Left ventricle myocardium inferior (tissue), 1 donor: Measurements from ENCODE around the gene PAQR6. TPM values are rescaled to one million over a fixed set of nuclear protein-coding genes. Genes with fewer than 3 reads are reported as not detected.

ENCODE experiments used
- DNase-seq: peaks from one replicate; pipeline ENCODE4 v3.0.0-alpha.2; 2020
- H3K27ac ChIP-seq: fragments of 200-600 bp; replicated peaks from 2 replicates; pipeline ENCODE4 v1.8.0; 2021
- H3K27me3 ChIP-seq: fragments of 200-600 bp; 2 replicates; pipeline ENCODE4 v1.8.0; 2021; ENCODE audit warnings: low read depth
- H3K36me3 ChIP-seq: fragments of 200-600 bp; 2 replicates; pipeline ENCODE4 v1.8.0; 2021
- H3K4me1 ChIP-seq: fragments of 200-600 bp; 2 replicates; pipeline ENCODE4 v1.8.0; 2021
- H3K4me3 ChIP-seq: fragments of 200-600 bp; 2 replicates; pipeline ENCODE4 v1.8.0; 2021; ENCODE audit warnings: mild to moderate bottlenecking, moderate library complexity
- H3K9me3 ChIP-seq: fragments of 200-600 bp; replicated peaks from 2 replicates; pipeline ENCODE4 v1.8.0; 2021
- intact Hi-C: fragments of 100-400 bp; cut with micrococcal nuclease; formaldehyde crosslinking; loops from one replicate; pipeline ENCODE4 v1.11.0; 2022
- total RNA-seq: library from RNA; stranded (reverse); fragmentation: NEBNext Ultra II Directional; extraction: Animal tissue kit (Norgen Biotek cat#: 25700); gene quantifications from one replicate; pipeline ENCODE4 v1.2.1, GENCODE V29; 2021
- TF ChIP-seq, protein P1 (sequence below): fragments of 200-600 bp; IDR thresholded peaks from 2 replicates; pipeline ENCODE4 v1.8.0; 2021; ENCODE audit warnings: antibody characterized with exemption, mild to moderate bottlenecking, borderline replicate concordance
- donor health status: DM: no; HTN: yes; CAD: no; lungs with severe emphysema.

Gene PAQR6
- total RNA-seq, 1 donor from 2014 or later: 0.47 TPM

DNA sequence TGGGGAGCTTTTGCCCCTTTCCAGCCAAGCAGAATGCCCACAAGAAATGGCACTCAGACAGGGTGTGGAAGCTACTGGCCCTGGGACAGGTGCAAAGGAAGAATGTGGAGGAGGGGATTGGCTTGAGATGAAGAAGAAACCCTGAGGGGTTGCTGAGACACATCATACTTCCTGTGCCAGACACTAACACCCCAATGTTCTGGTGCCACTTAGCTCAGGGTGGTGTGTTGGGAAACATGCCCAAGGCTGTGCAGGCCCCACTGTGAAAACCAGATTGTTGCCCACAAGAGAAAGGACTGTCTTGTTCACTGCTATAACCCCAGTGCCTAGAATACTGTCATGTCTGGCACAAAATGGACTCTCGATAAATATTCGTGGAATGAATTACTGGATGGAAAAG lies 9.9 kb upstream of the PAQR6 start:
- H3K4me1 ChIP-seq: peaks cover 4% of the 10 kb centered on the region
- no peaks in the 10 kb centered on the region for H3K27me3 ChIP-seq
- no peak overlapping the region for H3K27ac ChIP-seq
- H3K9me3 ChIP-seq: no peaks in the 10 kb centered on the region
- no peak for DNase-seq
- no peak overlapping the region for H3K4me3 ChIP-seq
- TF ChIP-seq, protein P1, sequence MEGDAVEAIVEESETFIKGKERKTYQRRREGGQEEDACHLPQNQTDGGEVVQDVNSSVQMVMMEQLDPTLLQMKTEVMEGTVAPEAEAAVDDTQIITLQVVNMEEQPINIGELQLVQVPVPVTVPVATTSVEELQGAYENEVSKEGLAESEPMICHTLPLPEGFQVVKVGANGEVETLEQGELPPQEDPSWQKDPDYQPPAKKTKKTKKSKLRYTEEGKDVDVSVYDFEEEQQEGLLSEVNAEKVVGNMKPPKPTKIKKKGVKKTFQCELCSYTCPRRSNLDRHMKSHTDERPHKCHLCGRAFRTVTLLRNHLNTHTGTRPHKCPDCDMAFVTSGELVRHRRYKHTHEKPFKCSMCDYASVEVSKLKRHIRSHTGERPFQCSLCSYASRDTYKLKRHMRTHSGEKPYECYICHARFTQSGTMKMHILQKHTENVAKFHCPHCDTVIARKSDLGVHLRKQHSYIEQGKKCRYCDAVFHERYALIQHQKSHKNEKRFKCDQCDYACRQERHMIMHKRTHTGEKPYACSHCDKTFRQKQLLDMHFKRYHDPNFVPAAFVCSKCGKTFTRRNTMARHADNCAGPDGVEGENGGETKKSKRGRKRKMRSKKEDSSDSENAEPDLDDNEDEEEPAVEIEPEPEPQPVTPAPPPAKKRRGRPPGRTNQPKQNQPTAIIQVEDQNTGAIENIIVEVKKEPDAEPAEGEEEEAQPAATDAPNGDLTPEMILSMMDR: no peak
- peaks cover 99% of the 10 kb centered on the region for H3K36me3 ChIP-seq
- intact Hi-C loops: no loop called here

GRCh38 chr1:156253634-156254033 lies 5.8 kb upstream of the PAQR6 start:
- DNase-seq: no peak
- intact Hi-C loops: no loop called here
- peaks cover 36% of the 10 kb centered on the region for H3K4me1 ChIP-seq
- TF ChIP-seq, protein P1: no peak
- no peaks in the 10 kb centered on the region for H3K27me3 ChIP-seq
- H3K9me3 ChIP-seq: no peaks in the 10 kb centered on the region
- H3K36me3 ChIP-seq: peaks cover 97% of the 10 kb centered on the region
- H3K4me3 ChIP-seq: no peak overlapping the region
- H3K27ac ChIP-seq: no peak overlapping the region

GRCh38 chr1:156251527-156251926 lies 3.7 kb upstream of the PAQR6 start:
- H3K4me1 ChIP-seq: peaks cover 54% of the 10 kb centered on the region
- peaks cover 76% of the 10 kb centered on the region for H3K36me3 ChIP-seq
- peak overlapping the region; percentile 66 for H3K27ac ChIP-seq
- TF ChIP-seq, protein P1: no peak
- H3K9me3 ChIP-seq: no peaks in the 10 kb centered on the region
- intact Hi-C loops: no loop called here
- no peak for DNase-seq
- H3K27me3 ChIP-seq: peaks cover under 1% of the 10 kb centered on the region
- H3K4me3 ChIP-seq: no peak overlapping the region

DNA sequence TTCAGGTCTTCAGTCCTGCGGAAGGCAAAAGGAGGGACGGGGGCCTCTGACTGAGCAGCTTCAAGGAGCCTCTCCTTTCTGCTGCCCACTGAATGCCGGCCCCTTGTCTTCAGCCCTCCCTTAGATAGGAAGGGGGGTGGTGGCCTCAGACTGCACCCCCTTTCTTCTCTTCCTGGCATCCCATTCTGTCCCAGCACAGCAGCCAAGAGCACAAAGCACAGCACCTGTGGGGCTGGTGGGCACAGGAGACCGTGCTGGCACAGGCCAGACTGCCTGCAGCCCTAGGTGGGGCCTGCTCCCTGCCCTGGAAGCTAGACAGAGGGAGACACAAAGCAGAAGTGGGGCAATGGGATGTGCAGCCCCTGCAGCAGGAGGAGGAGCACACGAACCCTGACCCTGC lies 1.7 kb upstream of the PAQR6 start:
- peaks cover 20% of the 10 kb centered on the region for H3K27me3 ChIP-seq
- TF ChIP-seq, protein P1: no peak
- intact Hi-C loops: no loop called here
- no peak overlapping the region for H3K4me3 ChIP-seq
- peaks cover 57% of the 10 kb centered on the region for H3K36me3 ChIP-seq
- peaks cover 68% of the 10 kb centered on the region for H3K4me1 ChIP-seq
- no peak overlapping the region for H3K27ac ChIP-seq
- no peak for DNase-seq
- no peaks in the 10 kb centered on the region for H3K9me3 ChIP-seq

DNA sequence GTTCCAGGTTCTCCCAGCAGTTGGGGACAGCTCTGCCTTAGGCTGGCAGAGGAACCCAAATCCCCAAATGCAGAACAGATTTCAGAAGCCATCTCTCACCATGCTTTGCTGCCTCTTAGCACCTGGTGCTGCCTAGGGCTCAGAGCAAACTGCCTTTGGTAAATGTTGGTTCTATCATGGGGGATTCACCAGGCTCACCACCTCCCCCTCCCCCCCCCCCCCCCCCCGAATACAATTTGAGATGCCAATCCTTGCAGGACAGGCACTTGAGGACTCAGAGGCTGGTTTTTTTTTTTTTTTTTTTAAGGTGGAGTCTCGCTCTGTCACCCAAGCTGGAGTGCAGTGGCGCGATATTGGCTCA lies 447 bp upstream of the PAQR6 start:
- Histone ChIP-seq H3K4me3 (no peak overlapping the region), H3K27ac (peak overlapping the region; percentile 16), H3K9me3 (no peaks in the 10 kb centered on the region), H3K27me3 (peaks cover 21% of the 10 kb centered on the region), H3K4me1 (peaks cover 68% of the 10 kb centered on the region), H3K36me3 (peaks cover 45% of the 10 kb centered on the region)
- DNase-seq: no peak
- intact Hi-C loops: no loop called here
- TF ChIP-seq, protein P1: no peak
